Measurements from ENCODE around the gene C1orf105.

DNA sequence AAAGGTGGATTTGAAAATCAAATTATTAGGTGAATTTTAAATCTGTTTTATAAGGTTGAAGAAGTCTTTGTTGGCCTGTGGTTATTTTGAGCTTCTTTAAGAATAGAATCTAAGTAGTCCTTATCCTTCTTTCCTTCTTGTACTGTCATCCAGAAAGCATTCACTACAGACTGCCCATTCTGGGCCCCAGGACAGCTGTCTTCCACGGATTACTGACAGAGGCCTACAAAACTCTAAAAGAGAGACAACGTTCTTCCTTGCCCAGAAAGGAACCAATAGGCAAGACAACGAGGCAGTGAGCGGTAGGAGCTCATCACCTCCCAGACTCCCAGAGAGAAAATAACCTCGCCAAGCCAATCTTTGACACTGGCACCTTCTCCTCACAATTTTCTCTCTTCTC lies 47.8 kb downstream of the C1orf105 start:
- TF ChIP-seq, protein P1, sequence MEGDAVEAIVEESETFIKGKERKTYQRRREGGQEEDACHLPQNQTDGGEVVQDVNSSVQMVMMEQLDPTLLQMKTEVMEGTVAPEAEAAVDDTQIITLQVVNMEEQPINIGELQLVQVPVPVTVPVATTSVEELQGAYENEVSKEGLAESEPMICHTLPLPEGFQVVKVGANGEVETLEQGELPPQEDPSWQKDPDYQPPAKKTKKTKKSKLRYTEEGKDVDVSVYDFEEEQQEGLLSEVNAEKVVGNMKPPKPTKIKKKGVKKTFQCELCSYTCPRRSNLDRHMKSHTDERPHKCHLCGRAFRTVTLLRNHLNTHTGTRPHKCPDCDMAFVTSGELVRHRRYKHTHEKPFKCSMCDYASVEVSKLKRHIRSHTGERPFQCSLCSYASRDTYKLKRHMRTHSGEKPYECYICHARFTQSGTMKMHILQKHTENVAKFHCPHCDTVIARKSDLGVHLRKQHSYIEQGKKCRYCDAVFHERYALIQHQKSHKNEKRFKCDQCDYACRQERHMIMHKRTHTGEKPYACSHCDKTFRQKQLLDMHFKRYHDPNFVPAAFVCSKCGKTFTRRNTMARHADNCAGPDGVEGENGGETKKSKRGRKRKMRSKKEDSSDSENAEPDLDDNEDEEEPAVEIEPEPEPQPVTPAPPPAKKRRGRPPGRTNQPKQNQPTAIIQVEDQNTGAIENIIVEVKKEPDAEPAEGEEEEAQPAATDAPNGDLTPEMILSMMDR (IDR thresholded peaks at IDR 0.05; ENCODE audit: low read length): no peak
- TF ChIP-seq EZH2phosphoT487 (IDR thresholded peaks at IDR 0.05; ENCODE audit: low read length): no peak

All from MM.1S (cell line).